ENCODE results near the gene TMEM242. TPM values are rescaled to one million over a fixed set of nuclear protein-coding genes. Genes with fewer than 3 reads are reported as not detected.

TMEM242 gene
- total RNA-seq, 1 donor from 2014 or later: 11.7 TPM

- H3K27ac Mint-ChIP-seq: no peak overlapping the region
- H3K36me3 Mint-ChIP-seq: no peaks in the 10 kb centered on the region
- no peaks in the 10 kb centered on the region for H3K4me1 Mint-ChIP-seq (ENCODE audit: unreplicated experiment)
- no peaks in the 10 kb centered on the region for H3K9me3 Mint-ChIP-seq
- H3K4me3 Mint-ChIP-seq: no peak overlapping the region
- TF ChIP-seq CTCF (conservative IDR thresholded peaks at IDR 0.05): no peak
- peaks cover 55% of the 10 kb centered on the region for H3K27me3 Mint-ChIP-seq
- DNase-seq (ENCODE audit: extremely low spot score, unreplicated experiment): no peak
These were observed 7.5 kb upstream of the TMEM242 start for GRCh38 chr6:157330831-157331230.

- no peaks in the 10 kb centered on the region for H3K36me3 Mint-ChIP-seq
- no peak for DNase-seq (ENCODE audit: extremely low spot score, unreplicated experiment)
- no peak overlapping the region for H3K4me3 Mint-ChIP-seq
- peaks cover 50% of the 10 kb centered on the region for H3K27me3 Mint-ChIP-seq
- H3K4me1 Mint-ChIP-seq (ENCODE audit: unreplicated experiment): peaks cover 4% of the 10 kb centered on the region
- TF ChIP-seq CTCF (conservative IDR thresholded peaks at IDR 0.05): no peak
- no peak overlapping the region for H3K27ac Mint-ChIP-seq
- no peaks in the 10 kb centered on the region for H3K9me3 Mint-ChIP-seq
These were observed 6.5 kb upstream of the TMEM242 start for GRCh38 chr6:157329829-157330228.

GRCh38 chr6:157328108-157328692, 4.9 kb upstream of the TMEM242 start:
- Mint-ChIP-seq H3K36me3 (no peaks in the 10 kb centered on the region), H3K27ac (no peak overlapping the region), H3K4me3 (no peak overlapping the region), H3K4me1 (ENCODE audit: unreplicated experiment) (peaks cover 10% of the 10 kb centered on the region), H3K9me3 (no peaks in the 10 kb centered on the region), H3K27me3 (peaks cover 50% of the 10 kb centered on the region)
- no peak for TF ChIP-seq CTCF (conservative IDR thresholded peaks at IDR 0.05)
- DNase-seq (ENCODE audit: extremely low spot score, unreplicated experiment): no peak

- H3K27ac Mint-ChIP-seq: no peak overlapping the region
- no peak for DNase-seq (ENCODE audit: extremely low spot score, unreplicated experiment)
- H3K4me3 Mint-ChIP-seq: no peak overlapping the region
- peaks cover 43% of the 10 kb centered on the region for H3K27me3 Mint-ChIP-seq
- TF ChIP-seq CTCF (conservative IDR thresholded peaks at IDR 0.05): no peak
- peaks cover 10% of the 10 kb centered on the region for H3K4me1 Mint-ChIP-seq (ENCODE audit: unreplicated experiment)
- H3K36me3 Mint-ChIP-seq: no peaks in the 10 kb centered on the region
- no peaks in the 10 kb centered on the region for H3K9me3 Mint-ChIP-seq
These were observed 3.7 kb upstream of the TMEM242 start for GRCh38 chr6:157326979-157327378.

GRCh38 chr6:157325069-157325805, 1.9 kb upstream of the TMEM242 start:
- peaks cover 15% of the 10 kb centered on the region for H3K4me1 Mint-ChIP-seq (ENCODE audit: unreplicated experiment)
- no peaks in the 10 kb centered on the region for H3K9me3 Mint-ChIP-seq
- peak overlapping the region; percentile 50 for H3K27ac Mint-ChIP-seq
- no peak for TF ChIP-seq CTCF (conservative IDR thresholded peaks at IDR 0.05)
- no peaks in the 10 kb centered on the region for H3K36me3 Mint-ChIP-seq
- peaks cover 35% of the 10 kb centered on the region for H3K27me3 Mint-ChIP-seq
- peak overlapping the region; percentile 80 for H3K4me3 Mint-ChIP-seq
- DNase-seq (ENCODE audit: extremely low spot score, unreplicated experiment): no peak

Data from type B pancreatic cell (in vitro differentiated cells).